Peyer's patch (tissue), 4 donors: ENCODE results near the gene DESI2. TPM values are rescaled to one million over a fixed set of nuclear protein-coding genes. Genes with fewer than 3 reads are reported as not detected.

Experiments used
- DNase-seq, 3 donors: peaks; one replicate each; pipeline ENCODE4 v3.0.0-alpha.2; 2017 to 2019
- H3K27ac ChIP-seq, 4 donors: fragments of 200-600 bp; sonication (generic); one replicate each; pipeline ENCODE4 v1.5.1; 2016 to 2019
- H3K27me3 ChIP-seq, 2 donors: fragments of 200-600 bp; sonication (generic); one replicate each; pipeline ENCODE4 v1.5.1; 2019
- H3K36me3 ChIP-seq, 3 donors: fragments of 200-600 bp; sonication (generic); one replicate each; pipeline ENCODE4 v1.5.1; 2016 to 2019
- H3K4me1 ChIP-seq, 4 donors: fragments of 200-600 bp; sonication (generic); one replicate each; pipeline ENCODE4 v1.5.1; 2016 to 2019
- H3K4me3 ChIP-seq, 4 donors: fragments of 200-600 bp; sonication (generic); 1 replicate in 3 of 4; 2 replicates in 1 of 4; pipeline ENCODE4 v1.5.1; 2016 to 2019; ENCODE audit warnings: mild to moderate bottlenecking in 1 of 4
- H3K9me3 ChIP-seq, 4 donors: fragments of 200-600 bp; sonication (generic); one replicate each; pipeline ENCODE4 v1.5.1; 2016 to 2019; ENCODE audit warnings: mild to moderate bottlenecking in 1 of 4
- POLR2A ChIP-seq, 2 donors: fragments of 450-650 bp; IDR thresholded peaks; one replicate each; pipeline ENCODE4 v1.5.1; 2017; ENCODE audit warnings: antibody characterized with exemption in 2 of 2, mild to moderate bottlenecking in 2 of 2, moderate library complexity in 2 of 2
- total RNA-seq, 4 donors: library from RNA; depleted of rRNA; stranded (reverse); fragments of >200 nt; gene quantifications; one replicate each; pipeline ENCODE4 v1.1.0, GENCODE V29; 2016
- TF ChIP-seq, protein P1 (sequence below), 6 experiments: fragments of 450-650 bp in 4 of 6; fragments of 200-600 bp in 2 of 6; sonication (generic) in 1 of 6; IDR thresholded peaks; one replicate each; pipeline ENCODE4 v1.5.1; 2017 to 2019; ENCODE audit warnings: antibody characterized with exemption in 6 of 6, mild to moderate bottlenecking in 3 of 6, moderate library complexity in 1 of 6

Gene DESI2
- total RNA-seq, 4 donors from 2014 or later: 19.8 to 41.0 (median 25.7) TPM

DNA sequence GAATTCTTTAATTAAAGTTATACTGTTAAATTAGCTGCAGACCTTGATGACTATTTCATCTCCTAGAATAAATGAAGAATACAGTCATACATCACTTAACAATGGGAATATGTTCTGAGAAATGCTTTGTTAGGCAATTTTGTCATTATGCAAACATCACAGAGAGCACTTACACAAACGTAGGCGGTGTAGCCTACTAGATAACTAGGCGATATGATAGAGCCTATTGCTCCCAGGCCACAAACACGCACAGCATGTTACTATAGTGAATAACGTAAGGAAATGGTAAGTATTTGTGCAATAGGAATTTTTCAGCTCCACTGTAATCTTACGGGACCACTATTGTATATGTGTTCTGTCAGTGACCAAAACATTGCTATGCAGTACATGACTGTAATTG, 37.6 kb upstream of the DESI2 start:
- Histone ChIP-seq H3K27me3 (no peaks in the 10 kb centered on the region), H3K4me3 (no peak overlapping the region), H3K9me3 (no peaks in the 10 kb centered on the region), H3K27ac (no peak overlapping the region), H3K36me3 (no peaks in the 10 kb centered on the region), H3K4me1 (no peaks in the 10 kb centered on the region)
- no peak for TF ChIP-seq POLR2A (IDR thresholded peaks at IDR 0.05)
- TF ChIP-seq, protein P1, sequence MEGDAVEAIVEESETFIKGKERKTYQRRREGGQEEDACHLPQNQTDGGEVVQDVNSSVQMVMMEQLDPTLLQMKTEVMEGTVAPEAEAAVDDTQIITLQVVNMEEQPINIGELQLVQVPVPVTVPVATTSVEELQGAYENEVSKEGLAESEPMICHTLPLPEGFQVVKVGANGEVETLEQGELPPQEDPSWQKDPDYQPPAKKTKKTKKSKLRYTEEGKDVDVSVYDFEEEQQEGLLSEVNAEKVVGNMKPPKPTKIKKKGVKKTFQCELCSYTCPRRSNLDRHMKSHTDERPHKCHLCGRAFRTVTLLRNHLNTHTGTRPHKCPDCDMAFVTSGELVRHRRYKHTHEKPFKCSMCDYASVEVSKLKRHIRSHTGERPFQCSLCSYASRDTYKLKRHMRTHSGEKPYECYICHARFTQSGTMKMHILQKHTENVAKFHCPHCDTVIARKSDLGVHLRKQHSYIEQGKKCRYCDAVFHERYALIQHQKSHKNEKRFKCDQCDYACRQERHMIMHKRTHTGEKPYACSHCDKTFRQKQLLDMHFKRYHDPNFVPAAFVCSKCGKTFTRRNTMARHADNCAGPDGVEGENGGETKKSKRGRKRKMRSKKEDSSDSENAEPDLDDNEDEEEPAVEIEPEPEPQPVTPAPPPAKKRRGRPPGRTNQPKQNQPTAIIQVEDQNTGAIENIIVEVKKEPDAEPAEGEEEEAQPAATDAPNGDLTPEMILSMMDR (IDR thresholded peaks at IDR 0.05): no peak
- DNase-seq: no peak

DNA sequence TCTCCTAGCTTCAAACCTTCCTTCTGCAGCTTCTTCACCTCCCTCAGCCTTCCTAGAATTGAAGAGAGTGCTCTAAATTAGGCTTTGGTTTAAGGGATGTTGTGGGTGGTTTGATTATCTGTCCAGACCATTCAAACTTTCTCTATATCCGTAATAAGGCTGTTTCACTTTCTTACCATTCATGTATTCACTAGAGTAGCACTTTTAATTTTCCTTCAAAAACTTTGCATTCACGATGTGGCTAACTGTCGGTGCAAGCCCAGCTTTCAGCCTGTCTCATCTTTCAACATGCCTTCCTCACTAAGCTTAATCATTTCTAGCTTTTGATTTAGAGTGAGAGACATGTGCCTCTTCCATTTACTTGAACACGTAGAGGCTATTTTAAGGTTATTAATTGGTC, 26.2 kb upstream of the DESI2 start:
- TF ChIP-seq POLR2A (IDR thresholded peaks at IDR 0.05): no peak
- TF ChIP-seq, protein P1 (IDR thresholded peaks at IDR 0.05): no peak
- Histone ChIP-seq H3K4me1 (no peaks in the 10 kb centered on the region), H3K4me3 (no peak overlapping the region), H3K27me3 (no peaks in the 10 kb centered on the region), H3K36me3 (no peaks in the 10 kb centered on the region), H3K27ac (no peak overlapping the region), H3K9me3 (no peaks in the 10 kb centered on the region)
- no peak for DNase-seq

DNA sequence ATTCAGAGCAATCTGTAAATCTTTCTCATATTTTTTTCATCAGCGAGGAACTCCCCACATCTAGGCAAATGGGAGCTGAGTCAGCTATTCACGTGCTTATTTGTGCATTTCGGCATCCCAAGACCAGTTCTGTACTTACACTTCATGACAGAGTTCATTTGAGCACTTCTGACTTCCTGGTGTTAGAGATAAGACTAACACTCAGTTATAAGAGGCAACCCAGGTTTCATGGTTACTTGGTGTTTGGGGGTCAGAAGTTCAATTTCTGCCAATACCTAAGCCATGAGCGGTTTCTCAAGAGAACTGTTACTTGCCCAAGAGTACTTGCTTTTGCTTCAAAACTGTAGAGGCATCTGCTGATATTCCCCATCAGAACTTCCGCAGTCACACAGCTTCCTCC, 24.1 kb upstream of the DESI2 start:
- TF ChIP-seq, protein P1 (IDR thresholded peaks at IDR 0.05): no peak
- Histone ChIP-seq H3K9me3 (no peaks in the 10 kb centered on the region), H3K36me3 (no peaks in the 10 kb centered on the region), H3K27me3 (no peaks in the 10 kb centered on the region), H3K4me3 (no peak overlapping the region), H3K4me1 (no peaks in the 10 kb centered on the region), H3K27ac (no peak overlapping the region)
- DNase-seq: no peak

DNA sequence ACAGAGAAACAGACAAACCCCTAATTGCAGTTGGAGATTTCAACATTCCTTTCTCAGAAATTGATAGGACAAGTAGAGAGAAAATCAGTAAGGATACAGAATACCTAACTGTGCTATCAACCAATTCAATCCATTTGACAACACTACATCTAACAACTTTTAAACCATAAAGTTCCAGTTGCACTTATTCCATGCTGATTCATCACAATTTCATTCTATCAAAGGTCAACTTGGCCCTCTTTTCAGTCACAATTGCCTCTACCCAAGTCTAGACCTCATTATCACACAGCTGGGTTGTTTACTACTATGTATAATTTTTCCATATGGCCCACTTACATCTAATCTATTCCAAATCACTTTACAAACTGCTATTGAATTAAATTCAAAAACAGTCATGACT, 19.8 kb upstream of the DESI2 start:
- no peak for DNase-seq
- Histone ChIP-seq H3K36me3 (no peaks in the 10 kb centered on the region), H3K4me1 (no peaks in the 10 kb centered on the region), H3K9me3 (no peaks in the 10 kb centered on the region), H3K27me3 (no peaks in the 10 kb centered on the region), H3K4me3 (no peak overlapping the region), H3K27ac (no peak overlapping the region)
- TF ChIP-seq POLR2A (IDR thresholded peaks at IDR 0.05): no peak
- TF ChIP-seq, protein P1 (IDR thresholded peaks at IDR 0.05): no peak

DNA sequence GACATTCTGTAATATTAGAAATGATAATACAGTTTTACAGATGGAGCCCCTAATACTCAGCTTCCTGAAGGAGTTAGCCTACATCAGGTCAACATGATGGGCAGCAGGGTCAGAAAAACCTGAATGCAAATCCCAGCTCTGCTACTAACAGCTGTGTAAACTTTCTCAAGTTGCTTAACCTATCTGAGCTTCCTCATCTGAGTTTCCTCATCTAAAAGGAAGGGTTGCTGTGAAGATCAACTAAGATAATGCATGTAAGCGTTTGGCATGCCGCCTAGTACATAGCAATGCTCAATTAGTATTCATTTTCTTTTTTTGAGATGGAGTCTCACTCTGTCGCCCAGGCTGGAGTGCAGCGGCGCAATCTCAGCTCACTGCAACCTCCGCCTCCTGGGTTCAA, 18.4 kb upstream of the DESI2 start:
- Histone ChIP-seq H3K9me3 (no peaks in the 10 kb centered on the region), H3K4me3 (no peak overlapping the region)
- no peak for DNase-seq

More for the DNA sequence above, 18.4 kb upstream of the DESI2 start:
- Histone ChIP-seq H3K27ac (no peak overlapping the region), H3K36me3 (no peaks in the 10 kb centered on the region), H3K27me3 (no peaks in the 10 kb centered on the region), H3K4me1 (no peaks in the 10 kb centered on the region)
- TF ChIP-seq, protein P1 (IDR thresholded peaks at IDR 0.05): no peak
- TF ChIP-seq POLR2A (IDR thresholded peaks at IDR 0.05): no peak
